ENCODE results near the gene ZNF493. TPM values are rescaled to one million over a fixed set of nuclear protein-coding genes. Genes with fewer than 3 reads are reported as not detected.
A peak's percentile ranks its signal among the peaks of the same experiment; 100 is the strongest.

Gene ZNF493
- total and polyA plus RNA-seq, 5 donors from 2014 or later, result 13.3 to 25.3 (median 20.8) TPM

- ATAC-seq (ENCODE audit: low read depth in 2 of 2) (peak; percentile 64 to 75), DNase-seq (peak in 1 of 3 donors; percentile 46)
- Histone ChIP-seq H3K9me3 (ENCODE audit: control insufficient read depth in 2 of 2, low read length in 2 of 2) (peaks cover 0 to 8% of the 10 kb centered on the region in 2 experiments), H3K27me3 (ENCODE audit: control insufficient read depth, insufficient read depth, low read length) (no peaks in the 10 kb centered on the region), H3K36me3 (ENCODE audit: control insufficient read depth, insufficient read depth, low read length) (no peaks in the 10 kb centered on the region), H3K27ac (ENCODE audit: insufficient read depth, low read length, poor library complexity, severe bottlenecking) (no peak overlapping the region), H3K4me1 (ENCODE audit: control insufficient read depth, insufficient read depth, low read length, poor library complexity, severe bottlenecking) (no peaks in the 10 kb centered on the region), H3K4me3 (ENCODE audit: low read depth, low read length) (peak overlapping the region; percentile 51)
- no peaks in the 10 kb centered on the region for H3K27me3 Mint-ChIP-seq
- peak overlapping the region; percentile 53 to 91 (median 69) for H3K4me3 Mint-ChIP-seq
- peak overlapping the region in 1 of 3 donors; percentile 79 for H3K27ac Mint-ChIP-seq
- H3K4me1 Mint-ChIP-seq, result peaks cover 0 to 8% (median 1%) of the 10 kb centered on the region in 4 donors
- peaks cover 2 to 15% (median 10%) of the 10 kb centered on the region in 7 donors for H3K9me3 Mint-ChIP-seq
- peaks cover 5% of the 10 kb centered on the region for H3K36me3 Mint-ChIP-seq
These were observed 66.6 kb downstream of the ZNF493 start for GRCh38 chr19:21463449-21464105.

- Mint-ChIP-seq H3K27ac (no peak overlapping the region), H3K36me3 (no peaks in the 10 kb centered on the region), H3K27me3 (no peaks in the 10 kb centered on the region), H3K9me3 (peaks cover 0 to 15% (median 4%) of the 10 kb centered on the region in 7 donors), H3K4me3 (no peak overlapping the region), H3K4me1 (peaks cover 0 to 8% (median 1%) of the 10 kb centered on the region in 4 donors)
- H3K4me1 ChIP-seq (ENCODE audit: control insufficient read depth, insufficient read depth, low read length, poor library complexity, severe bottlenecking), result no peaks in the 10 kb centered on the region
- H3K4me3 ChIP-seq (ENCODE audit: low read depth, low read length), result no peak overlapping the region
- no peaks in the 10 kb centered on the region for H3K9me3 ChIP-seq (ENCODE audit: control insufficient read depth in 2 of 2, low read length in 2 of 2)
- no peak for ATAC-seq (ENCODE audit: low read depth in 2 of 2)
- H3K36me3 ChIP-seq (ENCODE audit: control insufficient read depth, insufficient read depth, low read length), result no peaks in the 10 kb centered on the region
- no peak for DNase-seq
- no peak overlapping the region for H3K27ac ChIP-seq (ENCODE audit: insufficient read depth, low read length, poor library complexity, severe bottlenecking)
- no peaks in the 10 kb centered on the region for H3K27me3 ChIP-seq (ENCODE audit: control insufficient read depth, insufficient read depth, low read length)
These were observed 69.7 kb downstream of the ZNF493 start for GRCh38 chr19:21466627-21467026.

- no peak overlapping the region for H3K4me3 ChIP-seq (ENCODE audit: low read depth, low read length)
- H3K36me3 ChIP-seq (ENCODE audit: control insufficient read depth, insufficient read depth, low read length), result no peaks in the 10 kb centered on the region
- Mint-ChIP-seq H3K4me1 (peaks cover 0 to 2% (median 0%) of the 10 kb centered on the region in 4 donors), H3K9me3 (peaks cover 0 to 7% (median 0%) of the 10 kb centered on the region in 7 donors), H3K27ac (no peak overlapping the region), H3K36me3 (no peaks in the 10 kb centered on the region), H3K4me3 (no peak overlapping the region), H3K27me3 (no peaks in the 10 kb centered on the region)
- no peaks in the 10 kb centered on the region for H3K4me1 ChIP-seq (ENCODE audit: control insufficient read depth, insufficient read depth, low read length, poor library complexity, severe bottlenecking)
- no peak overlapping the region for H3K27ac ChIP-seq (ENCODE audit: insufficient read depth, low read length, poor library complexity, severe bottlenecking)
- H3K27me3 ChIP-seq (ENCODE audit: control insufficient read depth, insufficient read depth, low read length), result no peaks in the 10 kb centered on the region
- ATAC-seq (ENCODE audit: low read depth in 2 of 2) (no peak), DNase-seq (no peak)
- H3K9me3 ChIP-seq (ENCODE audit: control insufficient read depth in 2 of 2, low read length in 2 of 2), result no peaks in the 10 kb centered on the region
These were observed 71.9 kb downstream of the ZNF493 start for GRCh38 chr19:21468791-21469190.

GRCh38 chr19:21472507-21472906, 75.6 kb downstream of the ZNF493 start:
- Histone ChIP-seq H3K4me1 (ENCODE audit: control insufficient read depth, insufficient read depth, low read length, poor library complexity, severe bottlenecking) (peaks cover 11% of the 10 kb centered on the region), H3K27ac (ENCODE audit: insufficient read depth, low read length, poor library complexity, severe bottlenecking) (no peak overlapping the region), H3K36me3 (ENCODE audit: control insufficient read depth, insufficient read depth, low read length) (no peaks in the 10 kb centered on the region), H3K27me3 (ENCODE audit: control insufficient read depth, insufficient read depth, low read length) (no peaks in the 10 kb centered on the region), H3K9me3 (ENCODE audit: control insufficient read depth in 2 of 2, low read length in 2 of 2) (peaks cover 0 to 2% of the 10 kb centered on the region in 2 experiments), H3K4me3 (ENCODE audit: low read depth, low read length) (no peak overlapping the region)
- no peak for ATAC-seq (ENCODE audit: low read depth in 2 of 2)
- Mint-ChIP-seq H3K27me3 (peaks cover 4% of the 10 kb centered on the region), H3K36me3 (no peaks in the 10 kb centered on the region), H3K4me3 (no peak overlapping the region), H3K9me3 (peaks cover 0 to 4% (median 0%) of the 10 kb centered on the region in 7 donors), H3K4me1 (peaks cover 0 to 9% (median 0%) of the 10 kb centered on the region in 4 donors), H3K27ac (no peak overlapping the region)
- no peak for DNase-seq

GRCh38 chr19:21474671-21475181, 77.8 kb downstream of the ZNF493 start:
- H3K4me1 ChIP-seq (ENCODE audit: control insufficient read depth, insufficient read depth, low read length, poor library complexity, severe bottlenecking), result peaks cover 11% of the 10 kb centered on the region
- peak; percentile 82 to 90 for ATAC-seq (ENCODE audit: low read depth in 2 of 2)

More at GRCh38 chr19:21474671-21475181, 77.8 kb downstream of the ZNF493 start:
- Histone ChIP-seq H3K27me3 (ENCODE audit: control insufficient read depth, insufficient read depth, low read length) (no peaks in the 10 kb centered on the region), H3K9me3 (ENCODE audit: control insufficient read depth in 2 of 2, low read length in 2 of 2) (peaks cover 0 to 2% of the 10 kb centered on the region in 2 experiments), H3K36me3 (ENCODE audit: control insufficient read depth, insufficient read depth, low read length) (no peaks in the 10 kb centered on the region), H3K27ac (ENCODE audit: insufficient read depth, low read length, poor library complexity, severe bottlenecking) (no peak overlapping the region), H3K4me3 (ENCODE audit: low read depth, low read length) (peak overlapping the region; percentile 61)
- Mint-ChIP-seq H3K27ac (peak overlapping the region in 1 of 3 donors; percentile 59), H3K4me3 (peak overlapping the region in 2 of 4 donors; percentile 74 to 80), H3K36me3 (no peaks in the 10 kb centered on the region), H3K9me3 (peaks cover 0 to 4% (median 0%) of the 10 kb centered on the region in 7 donors), H3K27me3 (peaks cover 4% of the 10 kb centered on the region), H3K4me1 (peaks cover 0 to 9% (median 0%) of the 10 kb centered on the region in 4 donors)
- DNase-seq, result peak; percentile 47 to 70 (median 57)

Other genes with a start within 250 kb of the ZNF493 start
- 14.3 TPM for gene ZNF708, start 67.7 kb upstream of the ZNF493 start, total RNA-seq
- 10 to 100 TPM in 3 of 4 donors, 1 to 10 TPM in 1; 8.5 to 16.0 (median 11.8) TPM for gene ZNF708, start 67.7 kb upstream of the ZNF493 start, polyA plus RNA-seq
- 6.7 TPM for gene ZNF738, start 38.1 kb upstream of the ZNF493 start, total RNA-seq
- 1 to 10 TPM; 2.9 to 6.4 (median 4.2) TPM for gene ZNF738, start 38.1 kb upstream of the ZNF493 start, polyA plus RNA-seq
- 14.7 TPM for gene ZNF429, start 108.5 kb downstream of the ZNF493 start, total RNA-seq
- 10 to 100 TPM; 14.4 to 29.6 (median 22.3) TPM for gene ZNF429, start 108.5 kb downstream of the ZNF493 start, polyA plus RNA-seq

Measured in CD4-positive, CD25-positive, alpha-beta regulatory T cell (primary cell).